ENCODE measurements around the gene DRGX.

DRGX gene

GRCh38 chr10:49387071-49387470 is 8.8 kb downstream of the DRGX start:
- no peaks in the 10 kb centered on the region for H3K9me3 ChIP-seq (ENCODE audit: control insufficient read depth, insufficient read depth, low read depth, low read length)
- CTCF ChIA-PET = no interaction called here
- H3K36me3 ChIP-seq (ENCODE audit: control insufficient read depth in 2 of 2, insufficient read depth in 1 of 2, low read length in 2 of 2) = no peaks in the 10 kb centered on the region
- H3K4me1 ChIP-seq (ENCODE audit: control insufficient read depth, insufficient read depth, low read length) = no peaks in the 10 kb centered on the region
- no peak overlapping the region for H3K4me3 ChIP-seq (ENCODE audit: low read depth, low read length)
- no peak overlapping the region for H3K27ac ChIP-seq (ENCODE audit: extremely low read depth, low read depth, low read length)
- TF ChIP-seq ZNF560 (tag by site-specific recombination; IDR thresholded peaks at IDR 0.05; ENCODE audit: borderline replicate concordance) (no peak), ZNF529 (tag by site-specific recombination; IDR thresholded peaks at IDR 0.05; ENCODE audit: insufficient replicate concordance) (no peak), ZNF391 (tag by site-specific recombination; IDR thresholded peaks at IDR 0.05; ENCODE audit: borderline replicate concordance, low read depth) (no peak), ZNF266 (tag by site-specific recombination; IDR thresholded peaks at IDR 0.05; ENCODE audit: low read depth) (no peak), ZNF140 (tag by site-specific recombination; IDR thresholded peaks at IDR 0.05) (no peak), ZNF174 (tag by site-specific recombination; IDR thresholded peaks at IDR 0.05) (no peak), MEIS1 (CRISPR knock-in tag; IDR thresholded peaks at IDR 0.05; ENCODE audit: borderline replicate concordance) (no peak), ZNF596 (tag by site-specific recombination; IDR thresholded peaks at IDR 0.05) (no peak), ZNF791 (tag by site-specific recombination; IDR thresholded peaks at IDR 0.05) (no peak), ZBTB17 (tag by site-specific recombination; IDR thresholded peaks at IDR 0.05) (no peak), PATZ1 (tag by site-specific recombination; IDR thresholded peaks at IDR 0.05) (no peak), ZBTB1 (tag by site-specific recombination; IDR thresholded peaks at IDR 0.05) (no peak), ZNF747 (tag by site-specific recombination; IDR thresholded peaks at IDR 0.05) (no peak), ZBTB7A (tag by site-specific recombination; IDR thresholded peaks at IDR 0.05; ENCODE audit: low read depth) (no peak), ZNF580 (tag by site-specific recombination; IDR thresholded peaks at IDR 0.05) (no peak), ZNF148 (tag by site-specific recombination; IDR thresholded peaks at IDR 0.05; ENCODE audit: borderline replicate concordance) (no peak), ZNF658 (tag by site-specific recombination; IDR thresholded peaks at IDR 0.05) (no peak)
- POLR2A ChIA-PET = no interaction called here

GRCh38 chr10:49385939-49386922 is 9.7 kb downstream of the DRGX start:
- ChIA-PET POLR2A (no interaction called here), CTCF (no interaction called here)
- Histone ChIP-seq H3K36me3 (ENCODE audit: control insufficient read depth in 2 of 2, insufficient read depth in 1 of 2, low read length in 2 of 2) (no peaks in the 10 kb centered on the region), H3K4me3 (ENCODE audit: low read depth, low read length) (no peak overlapping the region), H3K27ac (ENCODE audit: extremely low read depth, low read depth, low read length) (no peak overlapping the region), H3K9me3 (ENCODE audit: control insufficient read depth, insufficient read depth, low read depth, low read length) (no peaks in the 10 kb centered on the region), H3K4me1 (ENCODE audit: control insufficient read depth, insufficient read depth, low read length) (no peaks in the 10 kb centered on the region)
- TF ChIP-seq ZNF274 (IDR thresholded peaks at IDR 0.05; ENCODE audit: low read length) = no peak
- no peak for TF ChIP-seq ZNF274 (tag by site-specific recombination; IDR thresholded peaks at IDR 0.05; ENCODE audit: borderline replicate concordance)
- no peak for TF ChIP-seq ZBTB10 (tag by site-specific recombination; IDR thresholded peaks at IDR 0.05)
- no peak for TF ChIP-seq ZNF266 (tag by site-specific recombination; IDR thresholded peaks at IDR 0.05; ENCODE audit: low read depth)
- no peak for TF ChIP-seq ZSCAN5A (tag by site-specific recombination; IDR thresholded peaks at IDR 0.05)
- no peak for TF ChIP-seq ZNF704 (tag by site-specific recombination; IDR thresholded peaks at IDR 0.05)

All from HEK293 (cell line).